DND-41 (cell line): Measurements from ENCODE around the gene POLD2.

Experiments used
- EZH2 ChIP-seq: IDR thresholded peaks from 3 replicates; pipeline ENCODE4 v1.6.1; 2012; ENCODE audit warnings: borderline replicate concordance, low read depth, mild to moderate bottlenecking, moderate library complexity, low read length, inconsistent platforms; ENCODE audit not compliant: severe bottlenecking
- TF ChIP-seq, protein P1 (sequence below): IDR thresholded peaks from 2 replicates; pipeline ENCODE4 v1.5.1; 2012; ENCODE audit warnings: borderline replicate concordance, low read length, moderate library complexity, mild to moderate bottlenecking; ENCODE audit not compliant: poor library complexity, severe bottlenecking; ENCODE audit errors: extremely low read depth

DNA sequence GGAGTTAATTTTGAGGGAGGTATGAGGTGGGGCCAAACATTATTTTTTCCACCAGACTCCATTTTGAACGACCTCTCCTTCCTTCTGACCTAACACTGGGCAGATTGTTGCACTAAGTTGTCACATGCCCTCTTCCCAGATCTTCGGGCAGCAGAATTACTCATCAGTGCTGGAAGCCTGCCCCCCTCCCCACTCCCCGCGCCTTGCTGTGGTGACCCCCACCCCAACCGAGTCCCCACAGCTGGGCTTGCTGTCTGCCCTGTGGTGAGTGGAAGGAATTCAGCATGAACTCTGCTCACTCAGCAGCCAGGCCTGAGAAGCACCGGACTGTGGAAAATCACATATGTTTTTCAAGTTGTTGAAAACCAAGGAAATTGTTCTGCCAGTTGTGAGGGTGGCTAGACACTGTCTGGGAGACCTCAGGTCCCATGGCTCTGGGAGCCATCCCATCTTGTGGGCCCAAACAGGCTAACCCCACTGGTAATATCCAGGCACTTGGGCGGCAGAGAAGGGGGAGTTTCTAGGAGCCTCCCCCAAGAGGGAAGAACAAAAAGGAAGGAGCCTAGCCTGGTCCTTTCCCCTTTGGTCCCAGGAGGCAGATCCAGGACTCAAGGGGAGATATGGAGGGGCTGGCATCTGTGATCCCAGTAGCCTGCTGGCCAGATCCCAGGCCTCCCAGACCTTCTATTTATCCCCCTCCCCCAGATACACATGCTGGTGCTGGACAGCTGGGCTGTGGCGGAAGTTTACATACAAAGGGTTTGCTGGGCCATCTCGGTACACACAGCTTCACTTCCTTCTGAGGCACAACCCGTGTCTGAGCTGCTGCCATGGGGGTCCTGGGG is 22.7 kb downstream of the POLD2 start:
- TF ChIP-seq, protein P1, sequence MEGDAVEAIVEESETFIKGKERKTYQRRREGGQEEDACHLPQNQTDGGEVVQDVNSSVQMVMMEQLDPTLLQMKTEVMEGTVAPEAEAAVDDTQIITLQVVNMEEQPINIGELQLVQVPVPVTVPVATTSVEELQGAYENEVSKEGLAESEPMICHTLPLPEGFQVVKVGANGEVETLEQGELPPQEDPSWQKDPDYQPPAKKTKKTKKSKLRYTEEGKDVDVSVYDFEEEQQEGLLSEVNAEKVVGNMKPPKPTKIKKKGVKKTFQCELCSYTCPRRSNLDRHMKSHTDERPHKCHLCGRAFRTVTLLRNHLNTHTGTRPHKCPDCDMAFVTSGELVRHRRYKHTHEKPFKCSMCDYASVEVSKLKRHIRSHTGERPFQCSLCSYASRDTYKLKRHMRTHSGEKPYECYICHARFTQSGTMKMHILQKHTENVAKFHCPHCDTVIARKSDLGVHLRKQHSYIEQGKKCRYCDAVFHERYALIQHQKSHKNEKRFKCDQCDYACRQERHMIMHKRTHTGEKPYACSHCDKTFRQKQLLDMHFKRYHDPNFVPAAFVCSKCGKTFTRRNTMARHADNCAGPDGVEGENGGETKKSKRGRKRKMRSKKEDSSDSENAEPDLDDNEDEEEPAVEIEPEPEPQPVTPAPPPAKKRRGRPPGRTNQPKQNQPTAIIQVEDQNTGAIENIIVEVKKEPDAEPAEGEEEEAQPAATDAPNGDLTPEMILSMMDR = no peak
- TF ChIP-seq EZH2 = no peak
